ENCODE data around the gene ROBO2.

Gene ROBO2

GRCh38 chr3:77467702-77468625, 428.1 kb downstream of the ROBO2 start:
- no peaks in the 10 kb centered on the region for H3K27me3 ChIP-seq (ENCODE audit: control insufficient read depth, insufficient read depth, low read length)
- no peaks in the 10 kb centered on the region for H3K4me1 ChIP-seq (ENCODE audit: control insufficient read depth, insufficient read depth, low read length)
- no peak overlapping the region for H3K4me3 ChIP-seq (ENCODE audit: low read depth, low read length)

GRCh38 chr3:77468626-77469020, 428.7 kb downstream of the ROBO2 start:
- Histone ChIP-seq H3K9me3 (ENCODE audit: control insufficient read depth, insufficient read depth, low read length) (no peaks in the 10 kb centered on the region), H3K4me3 (ENCODE audit: low read depth, low read length) (no peak overlapping the region), H3K27me3 (ENCODE audit: control insufficient read depth, insufficient read depth, low read length) (no peaks in the 10 kb centered on the region), H3K36me3 (ENCODE audit: control insufficient read depth, insufficient read depth, low read length) (no peaks in the 10 kb centered on the region), H3K9ac (ENCODE audit: low read depth, low read length) (no peak overlapping the region), H3K4me1 (ENCODE audit: control insufficient read depth, insufficient read depth, low read length) (no peaks in the 10 kb centered on the region)

More at GRCh38 chr3:77467702-77468625, 428.1 kb downstream of the ROBO2 start:
- Histone ChIP-seq H3K36me3 (ENCODE audit: control insufficient read depth, insufficient read depth, low read length) (no peaks in the 10 kb centered on the region), H3K9ac (ENCODE audit: low read depth, low read length) (no peak overlapping the region), H3K9me3 (ENCODE audit: control insufficient read depth, insufficient read depth, low read length) (no peaks in the 10 kb centered on the region)

- Histone ChIP-seq H3K9ac (ENCODE audit: low read depth, low read length) (no peak overlapping the region), H3K27me3 (ENCODE audit: control insufficient read depth, insufficient read depth, low read length) (no peaks in the 10 kb centered on the region), H3K4me1 (ENCODE audit: control insufficient read depth, insufficient read depth, low read length) (peaks cover 18% of the 10 kb centered on the region), H3K4me3 (ENCODE audit: low read depth, low read length) (no peak overlapping the region), H3K9me3 (ENCODE audit: control insufficient read depth, insufficient read depth, low read length) (no peaks in the 10 kb centered on the region), H3K36me3 (ENCODE audit: control insufficient read depth, insufficient read depth, low read length) (no peaks in the 10 kb centered on the region)
Measured at GRCh38 chr3:77475507-77475906, 435.6 kb downstream of the ROBO2 start.

GRCh38 chr3:77479021-77479420, 439.1 kb downstream of the ROBO2 start:
- Histone ChIP-seq H3K36me3 (ENCODE audit: control insufficient read depth, insufficient read depth, low read length) (no peaks in the 10 kb centered on the region), H3K9me3 (ENCODE audit: control insufficient read depth, insufficient read depth, low read length) (no peaks in the 10 kb centered on the region), H3K4me1 (ENCODE audit: control insufficient read depth, insufficient read depth, low read length) (peaks cover 18% of the 10 kb centered on the region), H3K4me3 (ENCODE audit: low read depth, low read length) (no peak overlapping the region), H3K27me3 (ENCODE audit: control insufficient read depth, insufficient read depth, low read length) (no peaks in the 10 kb centered on the region), H3K9ac (ENCODE audit: low read depth, low read length) (no peak overlapping the region)

GRCh38 chr3:77489216-77489615, 449.3 kb downstream of the ROBO2 start:
- no peaks in the 10 kb centered on the region for H3K36me3 ChIP-seq (ENCODE audit: control insufficient read depth, insufficient read depth, low read length)

GRCh38 chr3:77491961-77492360, 452.1 kb downstream of the ROBO2 start:
- no peak overlapping the region for H3K9ac ChIP-seq (ENCODE audit: low read depth, low read length)
- no peaks in the 10 kb centered on the region for H3K9me3 ChIP-seq (ENCODE audit: control insufficient read depth, insufficient read depth, low read length)
- H3K36me3 ChIP-seq (ENCODE audit: control insufficient read depth, insufficient read depth, low read length): no peaks in the 10 kb centered on the region
- H3K27me3 ChIP-seq (ENCODE audit: control insufficient read depth, insufficient read depth, low read length): no peaks in the 10 kb centered on the region
- peaks cover 4% of the 10 kb centered on the region for H3K4me1 ChIP-seq (ENCODE audit: control insufficient read depth, insufficient read depth, low read length)
- no peak overlapping the region for H3K4me3 ChIP-seq (ENCODE audit: low read depth, low read length)

More at GRCh38 chr3:77489216-77489615, 449.3 kb downstream of the ROBO2 start:
- Histone ChIP-seq H3K4me1 (ENCODE audit: control insufficient read depth, insufficient read depth, low read length) (peaks cover 4% of the 10 kb centered on the region), H3K4me3 (ENCODE audit: low read depth, low read length) (no peak overlapping the region), H3K9me3 (ENCODE audit: control insufficient read depth, insufficient read depth, low read length) (no peaks in the 10 kb centered on the region), H3K27me3 (ENCODE audit: control insufficient read depth, insufficient read depth, low read length) (no peaks in the 10 kb centered on the region), H3K9ac (ENCODE audit: low read depth, low read length) (no peak overlapping the region)

GRCh38 chr3:77500721-77501120, 460.8 kb downstream of the ROBO2 start:
- H3K9me3 ChIP-seq (ENCODE audit: control insufficient read depth, insufficient read depth, low read length): no peaks in the 10 kb centered on the region
- H3K4me1 ChIP-seq (ENCODE audit: control insufficient read depth, insufficient read depth, low read length): no peaks in the 10 kb centered on the region
- no peaks in the 10 kb centered on the region for H3K36me3 ChIP-seq (ENCODE audit: control insufficient read depth, insufficient read depth, low read length)
- no peaks in the 10 kb centered on the region for H3K27me3 ChIP-seq (ENCODE audit: control insufficient read depth, insufficient read depth, low read length)
- no peak overlapping the region for H3K4me3 ChIP-seq (ENCODE audit: low read depth, low read length)
- no peak overlapping the region for H3K9ac ChIP-seq (ENCODE audit: low read depth, low read length)

GRCh38 chr3:77506384-77506783, 466.5 kb downstream of the ROBO2 start:
- H3K4me3 ChIP-seq (ENCODE audit: low read depth, low read length): no peak overlapping the region
- no peaks in the 10 kb centered on the region for H3K9me3 ChIP-seq (ENCODE audit: control insufficient read depth, insufficient read depth, low read length)
- no peaks in the 10 kb centered on the region for H3K4me1 ChIP-seq (ENCODE audit: control insufficient read depth, insufficient read depth, low read length)
- no peaks in the 10 kb centered on the region for H3K36me3 ChIP-seq (ENCODE audit: control insufficient read depth, insufficient read depth, low read length)
- H3K27me3 ChIP-seq (ENCODE audit: control insufficient read depth, insufficient read depth, low read length): no peaks in the 10 kb centered on the region
- H3K9ac ChIP-seq (ENCODE audit: low read depth, low read length): no peak overlapping the region

GRCh38 chr3:77513542-77513941, 473.6 kb downstream of the ROBO2 start:
- no peaks in the 10 kb centered on the region for H3K9me3 ChIP-seq (ENCODE audit: control insufficient read depth, insufficient read depth, low read length)
- H3K4me1 ChIP-seq (ENCODE audit: control insufficient read depth, insufficient read depth, low read length): no peaks in the 10 kb centered on the region
- H3K4me3 ChIP-seq (ENCODE audit: low read depth, low read length): no peak overlapping the region
- H3K9ac ChIP-seq (ENCODE audit: low read depth, low read length): no peak overlapping the region
- no peaks in the 10 kb centered on the region for H3K27me3 ChIP-seq (ENCODE audit: control insufficient read depth, insufficient read depth, low read length)
- H3K36me3 ChIP-seq (ENCODE audit: control insufficient read depth, insufficient read depth, low read length): no peaks in the 10 kb centered on the region

- H3K9me3 ChIP-seq (ENCODE audit: control insufficient read depth, insufficient read depth, low read length): no peaks in the 10 kb centered on the region
- no peak overlapping the region for H3K9ac ChIP-seq (ENCODE audit: low read depth, low read length)
- H3K36me3 ChIP-seq (ENCODE audit: control insufficient read depth, insufficient read depth, low read length): no peaks in the 10 kb centered on the region
- no peaks in the 10 kb centered on the region for H3K27me3 ChIP-seq (ENCODE audit: control insufficient read depth, insufficient read depth, low read length)
- H3K4me1 ChIP-seq (ENCODE audit: control insufficient read depth, insufficient read depth, low read length): no peaks in the 10 kb centered on the region
- no peak overlapping the region for H3K4me3 ChIP-seq (ENCODE audit: low read depth, low read length)
Measured at GRCh38 chr3:77514766-77515165, 474.9 kb downstream of the ROBO2 start.

- H3K9me3 ChIP-seq (ENCODE audit: control insufficient read depth, insufficient read depth, low read length): no peaks in the 10 kb centered on the region
- peaks cover 4% of the 10 kb centered on the region for H3K4me1 ChIP-seq (ENCODE audit: control insufficient read depth, insufficient read depth, low read length)
- no peak overlapping the region for H3K4me3 ChIP-seq (ENCODE audit: low read depth, low read length)
- no peaks in the 10 kb centered on the region for H3K36me3 ChIP-seq (ENCODE audit: control insufficient read depth, insufficient read depth, low read length)
- H3K27me3 ChIP-seq (ENCODE audit: control insufficient read depth, insufficient read depth, low read length): no peaks in the 10 kb centered on the region
- H3K9ac ChIP-seq (ENCODE audit: low read depth, low read length): no peak overlapping the region
Measured at GRCh38 chr3:77524463-77524862, 484.6 kb downstream of the ROBO2 start.

- H3K9me3 ChIP-seq (ENCODE audit: control insufficient read depth, insufficient read depth, low read length): no peaks in the 10 kb centered on the region
- H3K27me3 ChIP-seq (ENCODE audit: control insufficient read depth, insufficient read depth, low read length): no peaks in the 10 kb centered on the region
- H3K36me3 ChIP-seq (ENCODE audit: control insufficient read depth, insufficient read depth, low read length): no peaks in the 10 kb centered on the region
- H3K4me3 ChIP-seq (ENCODE audit: low read depth, low read length): no peak overlapping the region
- no peak overlapping the region for H3K9ac ChIP-seq (ENCODE audit: low read depth, low read length)
- peaks cover 4% of the 10 kb centered on the region for H3K4me1 ChIP-seq (ENCODE audit: control insufficient read depth, insufficient read depth, low read length)
Measured at GRCh38 chr3:77524946-77525682, 485.2 kb downstream of the ROBO2 start.

Measured in iPS-15b (cell line).